Measurements from ENCODE around the gene BMPR1B.

Gene BMPR1B

GRCh38 chr4:95170176-95170575 lies 412.4 kb downstream of the BMPR1B start:
- TF ChIP-seq CTCF (IDR thresholded peaks at IDR 0.05), result no peak

GRCh38 chr4:95178938-95179337 lies 421.2 kb downstream of the BMPR1B start:
- TF ChIP-seq CTCF (IDR thresholded peaks at IDR 0.05), result no peak

DNA sequence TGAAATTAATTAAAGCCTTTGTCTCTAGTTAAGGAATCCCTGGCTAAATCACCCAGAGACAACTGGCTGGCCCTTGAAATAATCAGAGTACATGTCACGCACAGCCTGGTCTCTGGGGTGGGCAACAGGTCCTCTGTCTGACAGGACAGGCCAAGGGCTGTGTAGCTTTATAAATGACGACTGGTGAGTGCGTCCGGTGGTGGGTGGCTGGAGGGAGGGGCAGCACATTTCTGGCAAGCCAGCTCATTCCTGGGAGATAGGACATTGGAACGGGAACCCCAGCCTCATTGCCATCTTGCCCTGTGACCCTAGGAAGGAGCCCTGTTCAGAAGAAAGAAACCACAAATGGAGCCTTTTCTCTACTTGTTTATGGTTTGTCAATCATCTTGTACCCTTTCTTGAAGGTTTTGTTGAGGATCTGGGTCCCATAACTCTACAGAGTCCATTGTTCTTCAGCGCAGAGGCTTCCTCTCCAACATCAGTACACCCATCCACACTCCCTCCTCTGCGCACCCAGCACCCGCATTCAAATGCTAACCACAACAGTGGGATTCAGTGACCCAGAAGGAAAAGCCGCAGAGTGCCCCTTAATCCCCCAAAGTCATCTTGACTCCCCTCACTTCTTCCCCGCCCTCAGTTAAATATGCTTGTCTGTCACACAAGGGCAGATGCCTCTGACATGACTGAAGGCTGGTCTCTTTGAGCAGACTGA lies 422.9 kb downstream of the BMPR1B start:
- no peak for TF ChIP-seq CTCF (IDR thresholded peaks at IDR 0.05)

- TF ChIP-seq CTCF (IDR thresholded peaks at IDR 0.05), result no peak
Measured at GRCh38 chr4:95181243-95181995, 423.7 kb downstream of the BMPR1B start.

DNA sequence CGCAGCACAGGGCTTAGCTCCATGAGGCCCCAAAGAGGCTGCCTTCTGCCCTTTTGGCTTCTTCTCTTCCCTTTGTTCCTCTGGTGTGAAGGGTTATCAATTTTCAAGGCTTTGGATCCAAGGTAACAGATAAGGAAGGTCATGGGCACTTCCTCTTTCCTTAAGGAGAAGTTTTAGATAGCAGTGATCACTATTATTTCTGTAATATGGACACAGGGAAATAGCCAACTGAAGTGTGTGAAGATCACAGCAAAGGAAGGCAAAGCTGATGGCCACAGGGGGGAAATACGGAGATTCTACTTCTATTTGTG lies 424.2 kb downstream of the BMPR1B start:
- no peak for TF ChIP-seq CTCF (IDR thresholded peaks at IDR 0.05)

DNA sequence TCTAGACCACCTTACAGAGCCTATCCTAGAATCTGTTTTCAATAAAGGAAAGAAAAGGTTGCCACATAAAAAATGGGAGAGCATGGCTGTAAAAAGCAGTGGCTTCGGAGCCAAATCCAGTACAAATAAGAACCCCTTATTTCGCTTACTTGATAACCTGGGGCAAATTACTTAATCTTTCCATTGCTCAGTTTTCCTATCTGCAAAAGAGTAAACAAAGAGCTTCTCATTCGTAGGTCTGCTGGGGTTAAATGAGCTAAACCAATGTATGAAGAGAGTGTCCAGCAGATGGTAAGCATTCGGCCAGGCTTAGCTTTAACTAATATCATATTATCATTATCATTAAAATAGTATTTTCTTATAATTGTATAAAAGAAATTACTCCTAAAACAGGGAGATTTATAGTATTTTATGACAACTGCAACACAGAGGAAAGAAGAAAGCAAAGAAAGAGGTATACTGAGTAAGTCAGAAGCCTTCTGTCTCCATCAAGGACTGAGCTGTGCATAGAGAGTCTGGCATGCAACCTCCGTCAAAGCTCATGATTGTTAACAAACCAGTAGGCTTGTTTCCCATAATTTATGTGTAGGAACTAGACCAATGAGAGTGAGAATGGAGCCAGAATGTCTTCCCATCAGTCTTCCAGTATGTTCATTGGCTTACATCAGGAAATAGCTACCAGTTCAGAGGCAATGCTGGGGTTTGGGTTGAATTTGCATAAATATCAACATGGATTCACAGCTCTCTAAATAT lies 426.1 kb downstream of the BMPR1B start:
- TF ChIP-seq CTCF (IDR thresholded peaks at IDR 0.05), result no peak

DNA sequence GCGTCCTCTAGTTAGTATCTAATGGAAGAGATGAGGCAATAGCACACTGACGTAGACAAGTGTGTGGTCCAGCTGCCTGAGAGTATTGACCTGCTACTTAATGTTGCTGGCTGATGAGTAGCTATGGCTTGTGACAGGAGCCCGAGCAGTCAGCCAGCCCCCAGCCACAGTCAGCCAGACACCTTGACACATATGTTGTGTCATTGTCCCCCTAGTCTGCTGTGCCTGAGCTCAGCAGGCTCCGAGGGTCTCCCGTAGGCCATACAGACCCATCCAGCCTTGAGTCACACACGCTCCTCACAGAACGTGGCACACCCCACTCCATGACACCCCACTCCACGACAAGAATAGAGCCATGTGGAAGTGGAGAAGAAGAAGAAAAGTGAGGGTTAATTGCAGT lies 428.9 kb downstream of the BMPR1B start:
- TF ChIP-seq CTCF (IDR thresholded peaks at IDR 0.05), result no peak

All from LNCAP (cell line).